ENCODE measurements around the gene MYH10. TPM values are rescaled to one million over a fixed set of nuclear protein-coding genes. Genes with fewer than 3 reads are reported as not detected.

The MYH10 gene
- total and polyA plus RNA-seq, 8 donors: 1.8 to 104 (median 11.2) TPM

GRCh38 chr17:8468980-8469379 lies 161.5 kb downstream of the MYH10 start:
- peak overlapping the region in 1 of 5 donors; percentile 28 for H3K27ac ChIP-seq
- TF ChIP-seq POLR2A (IDR thresholded peaks at IDR 0.05) (no peak), POLR2AphosphoS5 (IDR thresholded peaks at IDR 0.05) (no peak), CTCF (IDR thresholded peaks at IDR 0.05) (no peak), EP300 (IDR thresholded peaks at IDR 0.05) (no peak)
- H3K36me3 ChIP-seq: peaks cover 41 to 97% (median 90%) of the 10 kb centered on the region in 4 donors
- no peak overlapping the region for H3K4me3 ChIP-seq
- WGBS, 5 donors: 73 to 92% (median 86%) methylated on average over 3 of the region's 3 CpGs
- no peaks in the 10 kb centered on the region for H3K9me3 ChIP-seq
- intact Hi-C loops (cut with DNase I; ENCODE audit: low total_unique reads): no loop called here
- peaks cover 0 to 41% (median 20%) of the 10 kb centered on the region in 4 donors for H3K4me1 ChIP-seq
- no peak for DNase-seq
- no peaks in the 10 kb centered on the region for H3K27me3 ChIP-seq

DNA sequence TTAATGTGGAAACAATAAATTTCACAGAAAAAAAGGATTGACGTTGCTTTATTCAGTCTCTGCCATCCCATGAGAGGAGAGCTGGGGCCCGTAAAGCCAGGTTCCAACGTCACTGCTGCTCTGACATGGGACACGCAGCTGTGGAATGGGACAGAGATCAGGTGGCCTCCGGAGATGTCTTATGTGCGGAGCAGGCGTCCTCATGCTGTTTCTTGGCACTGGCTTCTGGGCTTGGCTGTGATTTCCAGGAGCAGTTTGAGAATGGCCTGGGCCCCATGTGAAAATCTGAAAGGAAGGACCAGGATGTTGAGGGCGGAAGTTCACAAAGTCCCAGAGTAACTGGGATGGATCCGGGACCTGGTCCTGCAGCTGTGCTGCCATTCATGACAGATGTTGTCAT lies 162.4 kb downstream of the MYH10 start:
- Histone ChIP-seq H3K9me3 (no peaks in the 10 kb centered on the region), H3K27ac (no peak overlapping the region), H3K4me1 (peaks cover 0 to 41% (median 20%) of the 10 kb centered on the region in 4 donors), H3K36me3 (peaks cover 44 to 97% (median 90%) of the 10 kb centered on the region in 4 donors), H3K4me3 (no peak overlapping the region), H3K27me3 (no peaks in the 10 kb centered on the region)
- TF ChIP-seq POLR2A (IDR thresholded peaks at IDR 0.05): no peak
- TF ChIP-seq EP300 (IDR thresholded peaks at IDR 0.05): no peak
- no peak for TF ChIP-seq POLR2AphosphoS5 (IDR thresholded peaks at IDR 0.05)
- no peak for TF ChIP-seq CTCF (IDR thresholded peaks at IDR 0.05)
- DNase-seq: peak in 1 of 2 donors; percentile 42
- intact Hi-C loops (cut with DNase I; ENCODE audit: low total_unique reads): no loop called here
- 75 to 86% (median 80%) methylated on average over 9 of the region's 9 CpGs for WGBS, 5 donors

DNA sequence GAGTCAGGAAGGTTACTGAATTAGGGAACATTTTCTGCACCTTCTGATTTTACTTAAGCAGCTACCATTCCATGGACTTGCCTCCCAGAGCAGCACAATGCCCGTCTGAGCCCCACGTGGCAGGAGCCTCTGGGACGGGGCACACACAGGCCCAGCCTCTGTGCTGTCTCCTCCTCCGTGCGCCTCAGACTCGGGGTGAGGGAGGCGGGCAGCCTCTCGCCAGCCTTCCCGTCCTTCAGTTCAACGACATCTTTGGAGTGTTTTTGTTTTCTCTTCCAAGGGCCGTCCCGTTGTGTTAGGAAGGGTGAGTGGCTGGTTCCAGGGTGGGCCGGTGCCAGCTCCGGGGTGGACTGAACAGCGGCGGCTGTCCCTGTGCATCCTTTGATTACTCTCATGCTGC lies 163.0 kb downstream of the MYH10 start:
- no peak for DNase-seq

GRCh38 chr17:8466873-8467272 lies 163.7 kb downstream of the MYH10 start:
- no peaks in the 10 kb centered on the region for H3K27me3 ChIP-seq
- H3K9me3 ChIP-seq: no peaks in the 10 kb centered on the region
- intact Hi-C loops (cut with DNase I; ENCODE audit: low total_unique reads): no loop called here
- WGBS, 5 donors: 91 to 95% (median 93%) methylated on average over 21 of the region's 21 CpGs
- no peak overlapping the region for H3K4me3 ChIP-seq
- no peak for TF ChIP-seq EP300 (IDR thresholded peaks at IDR 0.05)
- TF ChIP-seq CTCF (IDR thresholded peaks at IDR 0.05): no peak
- TF ChIP-seq POLR2A (IDR thresholded peaks at IDR 0.05): no peak
- no peak for TF ChIP-seq POLR2AphosphoS5 (IDR thresholded peaks at IDR 0.05)
- peaks cover 0 to 41% (median 20%) of the 10 kb centered on the region in 4 donors for H3K4me1 ChIP-seq
- peaks cover 43 to 97% (median 90%) of the 10 kb centered on the region in 4 donors for H3K36me3 ChIP-seq
- H3K27ac ChIP-seq: no peak overlapping the region
- DNase-seq: no peak

More for the DNA sequence above, 163.0 kb downstream of the MYH10 start:
- Histone ChIP-seq H3K4me3 (no peak overlapping the region), H3K36me3 (peaks cover 44 to 97% (median 90%) of the 10 kb centered on the region in 4 donors), H3K27ac (no peak overlapping the region), H3K4me1 (peaks cover 0 to 41% (median 20%) of the 10 kb centered on the region in 4 donors), H3K9me3 (no peaks in the 10 kb centered on the region), H3K27me3 (no peaks in the 10 kb centered on the region)
- intact Hi-C loops (cut with DNase I; ENCODE audit: low total_unique reads): no loop called here
- TF ChIP-seq POLR2A (IDR thresholded peaks at IDR 0.05): no peak
- 74 to 84% (median 77%) methylated on average over 16 of the region's 16 CpGs for WGBS, 5 donors

DNA sequence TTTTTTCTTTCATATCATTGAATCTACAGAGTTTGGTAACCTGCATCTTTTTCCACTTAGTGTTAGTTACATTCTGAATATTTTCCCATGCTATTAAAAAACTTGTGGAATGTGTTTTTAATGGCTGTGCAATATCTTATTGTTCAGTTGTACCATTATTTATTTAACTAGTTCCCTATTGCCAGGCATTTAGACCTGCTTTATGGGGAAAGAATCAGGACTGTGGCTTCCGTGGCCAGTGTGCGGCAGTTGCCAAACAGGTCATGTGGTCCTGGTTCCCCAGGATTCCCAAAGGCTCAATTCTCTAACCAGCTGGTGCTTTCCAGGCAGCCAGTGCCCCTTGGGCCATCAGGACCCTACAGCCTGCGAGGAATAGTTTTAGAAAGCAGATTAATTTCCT lies 164.1 kb downstream of the MYH10 start:
- Histone ChIP-seq H3K27ac (no peak overlapping the region), H3K4me1 (peaks cover 0 to 41% (median 20%) of the 10 kb centered on the region in 4 donors), H3K4me3 (no peak overlapping the region), H3K36me3 (peaks cover 42 to 97% (median 90%) of the 10 kb centered on the region in 4 donors), H3K9me3 (no peaks in the 10 kb centered on the region), H3K27me3 (no peaks in the 10 kb centered on the region)
- intact Hi-C loops (cut with DNase I; ENCODE audit: low total_unique reads): no loop called here
- no peak for DNase-seq
- TF ChIP-seq POLR2AphosphoS5 (IDR thresholded peaks at IDR 0.05) (no peak), CTCF (IDR thresholded peaks at IDR 0.05) (no peak), POLR2A (IDR thresholded peaks at IDR 0.05) (no peak), EP300 (IDR thresholded peaks at IDR 0.05) (no peak)
- WGBS, 5 donors: 66 to 85% (median 73%) methylated on average over 3 of the region's 3 CpGs

All from stomach (tissue), 9 donors.